GM12874 (cell line): Measurements from ENCODE around the gene PFAS.

Experiments used
- TF ChIP-seq, protein P1 (sequence below): IDR thresholded peaks from 2 replicates; pipeline ENCODE4 v1.5.1; 2011; ENCODE audit warnings: low read depth, mild to moderate bottlenecking, control low read depth, low read length, moderate library complexity; ENCODE audit not compliant: insufficient read depth

PFAS gene, protein sequence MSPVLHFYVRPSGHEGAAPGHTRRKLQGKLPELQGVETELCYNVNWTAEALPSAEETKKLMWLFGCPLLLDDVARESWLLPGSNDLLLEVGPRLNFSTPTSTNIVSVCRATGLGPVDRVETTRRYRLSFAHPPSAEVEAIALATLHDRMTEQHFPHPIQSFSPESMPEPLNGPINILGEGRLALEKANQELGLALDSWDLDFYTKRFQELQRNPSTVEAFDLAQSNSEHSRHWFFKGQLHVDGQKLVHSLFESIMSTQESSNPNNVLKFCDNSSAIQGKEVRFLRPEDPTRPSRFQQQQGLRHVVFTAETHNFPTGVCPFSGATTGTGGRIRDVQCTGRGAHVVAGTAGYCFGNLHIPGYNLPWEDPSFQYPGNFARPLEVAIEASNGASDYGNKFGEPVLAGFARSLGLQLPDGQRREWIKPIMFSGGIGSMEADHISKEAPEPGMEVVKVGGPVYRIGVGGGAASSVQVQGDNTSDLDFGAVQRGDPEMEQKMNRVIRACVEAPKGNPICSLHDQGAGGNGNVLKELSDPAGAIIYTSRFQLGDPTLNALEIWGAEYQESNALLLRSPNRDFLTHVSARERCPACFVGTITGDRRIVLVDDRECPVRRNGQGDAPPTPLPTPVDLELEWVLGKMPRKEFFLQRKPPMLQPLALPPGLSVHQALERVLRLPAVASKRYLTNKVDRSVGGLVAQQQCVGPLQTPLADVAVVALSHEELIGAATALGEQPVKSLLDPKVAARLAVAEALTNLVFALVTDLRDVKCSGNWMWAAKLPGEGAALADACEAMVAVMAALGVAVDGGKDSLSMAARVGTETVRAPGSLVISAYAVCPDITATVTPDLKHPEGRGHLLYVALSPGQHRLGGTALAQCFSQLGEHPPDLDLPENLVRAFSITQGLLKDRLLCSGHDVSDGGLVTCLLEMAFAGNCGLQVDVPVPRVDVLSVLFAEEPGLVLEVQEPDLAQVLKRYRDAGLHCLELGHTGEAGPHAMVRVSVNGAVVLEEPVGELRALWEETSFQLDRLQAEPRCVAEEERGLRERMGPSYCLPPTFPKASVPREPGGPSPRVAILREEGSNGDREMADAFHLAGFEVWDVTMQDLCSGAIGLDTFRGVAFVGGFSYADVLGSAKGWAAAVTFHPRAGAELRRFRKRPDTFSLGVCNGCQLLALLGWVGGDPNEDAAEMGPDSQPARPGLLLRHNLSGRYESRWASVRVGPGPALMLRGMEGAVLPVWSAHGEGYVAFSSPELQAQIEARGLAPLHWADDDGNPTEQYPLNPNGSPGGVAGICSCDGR (N-terminal part only)

DNA sequence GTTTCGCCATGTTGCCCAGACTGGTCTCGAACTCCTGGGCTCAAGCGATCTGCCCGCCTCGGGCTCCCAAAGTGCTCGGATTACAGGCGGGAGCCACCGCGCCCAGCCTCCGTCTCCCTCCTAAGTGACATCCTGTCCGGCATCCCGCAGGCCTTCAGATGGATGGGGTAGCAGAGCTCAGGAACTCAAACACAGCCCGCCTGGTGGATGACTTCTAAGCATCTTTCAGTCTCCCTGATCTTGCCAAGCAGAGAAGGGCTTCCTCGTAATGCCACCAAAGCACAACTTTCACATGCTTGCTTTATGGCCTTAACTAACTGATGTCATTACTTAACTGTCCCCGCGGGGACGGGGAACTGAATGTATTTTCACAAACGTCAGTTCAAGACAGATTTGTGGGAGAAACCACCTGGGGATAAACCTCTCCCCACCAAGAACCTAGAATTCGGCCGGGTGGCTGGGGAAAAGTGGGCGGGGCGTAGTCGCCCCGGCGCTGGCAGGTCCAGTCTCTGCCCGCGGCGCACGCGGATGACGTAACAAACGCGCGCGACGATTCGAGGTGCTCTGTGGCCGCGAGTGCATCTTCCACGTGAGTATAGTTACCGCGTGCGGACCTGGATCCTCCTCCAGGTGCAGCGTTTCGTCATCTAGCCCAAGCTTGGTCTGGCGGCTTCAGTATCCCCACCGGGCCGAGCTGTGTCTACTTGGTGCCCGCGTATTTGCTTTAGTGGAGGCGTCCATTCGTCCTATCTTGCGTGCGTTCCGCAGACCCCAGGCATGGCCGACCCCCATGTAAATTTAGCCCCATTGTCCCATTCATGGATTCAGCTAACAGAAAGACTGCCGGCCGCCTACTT lies at the start of gene PFAS:
TSS of gene PFAS (plus strand) at position 539 of the 857 bp plus-strand sequence. CDS start 4,649 bp downstream, outside the sequence.
- TF ChIP-seq, protein P1, sequence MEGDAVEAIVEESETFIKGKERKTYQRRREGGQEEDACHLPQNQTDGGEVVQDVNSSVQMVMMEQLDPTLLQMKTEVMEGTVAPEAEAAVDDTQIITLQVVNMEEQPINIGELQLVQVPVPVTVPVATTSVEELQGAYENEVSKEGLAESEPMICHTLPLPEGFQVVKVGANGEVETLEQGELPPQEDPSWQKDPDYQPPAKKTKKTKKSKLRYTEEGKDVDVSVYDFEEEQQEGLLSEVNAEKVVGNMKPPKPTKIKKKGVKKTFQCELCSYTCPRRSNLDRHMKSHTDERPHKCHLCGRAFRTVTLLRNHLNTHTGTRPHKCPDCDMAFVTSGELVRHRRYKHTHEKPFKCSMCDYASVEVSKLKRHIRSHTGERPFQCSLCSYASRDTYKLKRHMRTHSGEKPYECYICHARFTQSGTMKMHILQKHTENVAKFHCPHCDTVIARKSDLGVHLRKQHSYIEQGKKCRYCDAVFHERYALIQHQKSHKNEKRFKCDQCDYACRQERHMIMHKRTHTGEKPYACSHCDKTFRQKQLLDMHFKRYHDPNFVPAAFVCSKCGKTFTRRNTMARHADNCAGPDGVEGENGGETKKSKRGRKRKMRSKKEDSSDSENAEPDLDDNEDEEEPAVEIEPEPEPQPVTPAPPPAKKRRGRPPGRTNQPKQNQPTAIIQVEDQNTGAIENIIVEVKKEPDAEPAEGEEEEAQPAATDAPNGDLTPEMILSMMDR, result no peak

DNA sequence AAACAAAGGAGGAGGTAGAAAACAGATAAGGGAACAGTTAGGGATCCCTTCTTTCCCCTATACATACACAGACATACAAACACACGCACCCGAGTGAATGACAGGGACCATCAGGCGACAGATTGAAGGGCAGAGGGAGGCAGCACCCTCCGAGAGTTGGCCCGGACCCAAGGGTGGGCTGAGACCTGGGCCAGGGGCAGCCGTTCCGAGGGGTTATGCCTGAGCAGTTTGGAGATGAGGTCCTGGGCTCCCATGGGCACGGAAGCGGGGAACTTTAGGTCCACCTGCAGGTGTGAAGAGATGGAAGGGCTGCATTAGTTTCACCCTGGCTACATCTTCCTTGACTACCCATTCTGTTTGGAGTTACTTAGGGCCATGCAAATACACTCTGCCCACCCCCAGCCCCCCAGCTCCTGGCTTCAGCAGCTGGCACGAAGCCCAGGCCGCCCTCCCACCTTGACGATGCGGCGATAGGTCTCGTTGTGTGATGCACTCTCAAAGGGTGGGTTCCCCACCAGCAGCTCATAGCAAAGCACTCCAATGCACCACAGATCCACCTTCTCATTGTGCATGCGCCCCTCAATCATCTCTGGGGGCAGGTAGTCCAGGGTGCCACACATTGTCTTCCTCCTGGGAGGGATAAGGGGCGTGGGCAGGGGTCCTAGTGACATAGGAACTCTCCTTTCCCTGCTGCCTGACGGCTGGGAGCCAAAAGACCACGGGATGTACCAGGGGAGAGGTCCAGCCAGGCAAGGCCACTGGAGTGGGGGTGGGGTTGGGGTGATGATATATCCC lies 44.1 kb upstream of the PFAS start:
- TF ChIP-seq, protein P1, result no peak

DNA sequence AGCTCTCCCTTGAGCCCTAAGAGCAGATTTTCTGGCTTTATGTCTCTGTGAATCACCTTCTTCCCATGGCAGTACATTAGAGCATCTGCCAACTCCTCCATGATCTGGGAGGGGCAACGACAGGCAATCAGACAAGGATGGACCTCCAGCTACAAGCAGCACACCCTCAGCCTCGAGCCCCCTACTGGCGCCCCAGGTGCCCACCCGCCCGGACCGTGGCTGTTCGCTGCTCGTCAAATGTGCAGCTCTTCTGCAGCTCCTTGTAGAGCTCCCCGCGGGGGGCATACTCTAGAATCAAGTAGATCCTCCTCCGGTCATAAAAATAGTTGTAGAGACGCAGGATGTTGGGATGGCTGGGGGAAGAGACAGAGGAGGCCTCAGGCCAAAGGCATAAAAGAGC lies 42.6 kb upstream of the PFAS start:
- TF ChIP-seq, protein P1, result no peak

DNA sequence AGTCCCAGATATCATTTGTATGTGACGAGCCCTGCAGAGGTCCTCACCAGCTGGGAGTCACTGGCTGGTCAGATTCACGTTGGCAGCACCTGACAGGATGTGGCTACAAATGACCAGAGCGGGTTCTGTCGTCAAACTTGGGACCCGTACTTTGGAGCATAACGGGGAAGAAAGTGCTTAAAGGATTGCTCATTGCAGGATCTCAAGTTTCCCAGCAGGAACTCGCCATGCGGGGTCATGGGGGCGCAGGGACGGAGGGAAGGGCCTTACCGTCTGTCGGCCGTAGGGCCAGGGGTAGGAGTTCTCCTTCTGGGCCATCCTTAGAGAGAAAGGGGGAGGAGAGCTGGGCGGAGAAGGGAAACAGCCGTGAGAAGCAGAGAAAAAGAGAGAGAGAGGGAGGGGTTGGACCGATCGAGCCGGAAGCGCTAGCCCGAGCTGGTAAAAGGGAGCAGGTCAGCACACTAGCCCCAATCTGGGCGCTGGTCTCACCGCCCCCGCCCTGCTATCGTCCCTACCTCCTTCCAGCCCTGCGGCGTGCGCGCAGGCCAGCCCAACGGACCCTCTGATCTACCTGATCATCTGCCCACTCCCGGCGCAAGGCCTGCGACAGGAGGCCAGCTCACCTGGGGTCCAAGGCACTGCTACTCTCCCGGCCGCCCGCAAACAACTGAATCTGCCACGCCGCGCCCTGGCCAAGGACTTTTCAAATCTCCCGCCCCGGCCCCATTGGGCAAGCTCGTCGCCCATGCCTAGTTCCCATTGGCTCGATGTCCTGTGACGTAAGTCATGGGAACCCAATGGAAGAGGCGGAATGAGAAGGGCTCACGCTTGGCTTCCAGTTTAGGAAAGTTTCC lies 39.0 kb upstream of the PFAS start, which contains the start of gene AURKB:
TSS of gene AURKB (minus strand) at position 669 of the 854 bp plus-strand sequence. CDS start at position 318, 351 bp downstream.
- TF ChIP-seq, protein P1, result no peak

DNA sequence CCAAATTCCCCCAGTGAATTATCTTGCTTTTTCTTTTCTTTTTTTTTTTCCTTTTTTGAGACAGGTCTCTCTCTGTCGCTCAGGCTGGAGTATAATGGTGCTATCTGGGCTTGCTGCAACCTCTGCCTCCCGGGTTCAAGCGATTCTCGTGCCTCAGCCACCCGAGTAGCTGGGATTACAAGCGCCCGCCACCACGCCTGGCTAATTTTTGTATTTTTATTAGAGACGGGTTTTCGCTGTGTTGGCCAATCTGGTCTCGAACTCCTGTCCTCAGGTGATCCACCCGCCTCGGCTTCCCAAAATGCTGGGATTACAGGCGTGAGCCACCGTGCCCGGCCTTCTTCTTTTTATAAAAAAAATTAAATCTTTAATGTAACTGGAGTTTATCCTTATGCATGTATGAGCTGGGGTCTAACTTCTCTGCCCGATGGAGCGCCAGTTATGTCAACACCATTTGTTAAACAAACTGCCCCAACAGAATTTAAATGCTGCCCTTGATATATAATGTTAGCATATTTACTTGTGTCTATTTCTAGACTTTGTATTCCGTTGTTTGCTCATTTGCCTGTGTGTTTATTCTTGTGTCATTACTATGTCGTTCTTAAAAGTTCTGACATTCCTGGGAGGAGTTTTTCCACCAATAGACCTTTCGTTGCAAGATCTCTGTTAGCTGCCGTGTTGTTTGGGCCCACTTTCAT lies 38.2 kb upstream of the PFAS start:
- TF ChIP-seq, protein P1, result no peak
